HEK293 (cell line): ENCODE data around the gene CLDN6.
"Not testable (repeated sequence)": the region's sequence is repeated elsewhere in the genome, so short reads cannot be mapped to it uniquely, and the experiment has no call there.

Experiments
- CTCF ChIA-PET: fragments of 350-600 bp; formaldehyde crosslinking; extraction: SDS; loops from one replicate; lab custom pipeline; 2021; ENCODE audit warnings: antibody characterized with exemption; lab: Yijun Ruan, JAX
- POLR2A ChIA-PET: fragments of 300-600 bp; formaldehyde crosslinking; extraction: SDS; loops from one replicate; lab custom pipeline; 2020; ENCODE audit warnings: antibody characterized with exemption, inconsistent platforms; lab: Yijun Ruan, JAX
- H3K27ac ChIP-seq: fragments of 200-500 bp; sonication (Bioruptor generic); 2 replicates; pipeline ENCODE4 v1.5.1; 2014; ENCODE audit warnings: low read depth, low read length, control low read depth, inconsistent platforms; ENCODE audit errors: extremely low read depth
- H3K36me3 ChIP-seq, 2 experiments: fragments of 200-500 bp in 1 of 2; sonication (Bioruptor generic) in 1 of 2; 1 replicate in 1 of 2; 2 replicates in 1 of 2; pipeline ENCODE4 v1.5.1; 2014 to 2017; ENCODE audit warnings: inconsistent platforms in 2 of 2, low read length in 2 of 2; ENCODE audit not compliant: control insufficient read depth in 2 of 2, insufficient read depth in 1 of 2
- H3K4me1 ChIP-seq: fragments of 200-500 bp; sonication (Bioruptor generic); 2 replicates; pipeline ENCODE4 v1.5.1; 2014; ENCODE audit warnings: mild to moderate bottlenecking, low read length, inconsistent platforms; ENCODE audit not compliant: control insufficient read depth, insufficient read depth
- H3K4me3 ChIP-seq: 2 replicates; pipeline ENCODE4 v1.5.1; 2011; ENCODE audit warnings: low read depth, mild to moderate bottlenecking, control low read depth, low read length, moderate library complexity
- H3K9me3 ChIP-seq: fragments of 200-500 bp; sonication (Bioruptor generic); 2 replicates; pipeline ENCODE4 v1.5.1; 2014; ENCODE audit warnings: low read depth, low read length, inconsistent platforms; ENCODE audit not compliant: control insufficient read depth, insufficient read depth
- BCL11B ChIP-seq: fragments of 450-650 bp; formaldehyde crosslinking; IDR thresholded peaks from 2 replicates; pipeline ENCODE4 v1.5.1; 2016; ENCODE audit warnings: low read depth, missing biosample characterization, missing genetic modification characterization
- EGR2 ChIP-seq: fragments of 450-650 bp; formaldehyde crosslinking; IDR thresholded peaks from 2 replicates; pipeline ENCODE4 v1.5.1; 2016; ENCODE audit warnings: low read depth, missing biosample characterization, missing genetic modification characterization
- HOXA7 ChIP-seq: sonication (generic); formaldehyde crosslinking; IDR thresholded peaks from 2 replicates; pipeline ENCODE4 v1.8.1; 2022; ENCODE audit warnings: missing genetic modification reagents, borderline replicate concordance
- KLF1 ChIP-seq: fragments of 450-650 bp; formaldehyde crosslinking; IDR thresholded peaks from 2 replicates; pipeline ENCODE4 v1.5.1; 2016; ENCODE audit warnings: missing biosample characterization, missing genetic modification characterization
- KLF16 ChIP-seq: fragments of 450-650 bp; formaldehyde crosslinking; IDR thresholded peaks from 2 replicates; pipeline ENCODE4 v1.5.1; 2017; ENCODE audit warnings: missing biosample characterization, missing genetic modification characterization
- PRDM1 ChIP-seq: fragments of 450-650 bp; formaldehyde crosslinking; IDR thresholded peaks from 2 replicates; pipeline ENCODE4; 2016; ENCODE audit warnings: missing biosample characterization, missing genetic modification characterization
- PRDM10 ChIP-seq: fragments of 450-650 bp; formaldehyde crosslinking; IDR thresholded peaks from 2 replicates; pipeline ENCODE4 v1.5.1; 2016; ENCODE audit warnings: missing biosample characterization, missing genetic modification characterization
- TCF7L2 ChIP-seq: IDR thresholded peaks from 2 replicates; pipeline ENCODE4 v1.6.1; 2011; ENCODE audit warnings: low read depth, mild to moderate bottlenecking, inconsistent platforms, low read length, moderate library complexity, borderline replicate concordance
- ZBTB49 ChIP-seq: fragments of 450-650 bp; formaldehyde crosslinking; IDR thresholded peaks from 2 replicates; pipeline ENCODE4 v1.5.1; 2016; ENCODE audit warnings: missing biosample characterization, missing genetic modification characterization, low read depth
- ZBTB6 ChIP-seq: fragments of 450-650 bp; formaldehyde crosslinking; IDR thresholded peaks from 2 replicates; pipeline ENCODE4 v1.5.1; 2017; ENCODE audit warnings: missing biosample characterization, missing genetic modification characterization
- ZNF112 ChIP-seq: fragments of 450-650 bp; formaldehyde crosslinking; IDR thresholded peaks from 2 replicates; pipeline ENCODE4 v1.5.0; 2017; ENCODE audit warnings: missing biosample characterization, missing genetic modification characterization
- ZNF510 ChIP-seq: fragments of 450-650 bp; formaldehyde crosslinking; IDR thresholded peaks from 2 replicates; pipeline ENCODE4 v1.5.1; 2018; ENCODE audit warnings: mild to moderate bottlenecking, missing genetic modification characterization, missing biosample characterization; ENCODE audit not compliant: insufficient replicate concordance
- ZNF544 ChIP-seq: fragments of 450-650 bp; formaldehyde crosslinking; IDR thresholded peaks from 2 replicates; pipeline ENCODE4 v1.5.0; 2017; ENCODE audit warnings: missing biosample characterization, missing genetic modification characterization
- ZNF561 ChIP-seq: fragments of 450-650 bp; IDR thresholded peaks from 2 replicates; pipeline ENCODE4 v1.5.1; 2018; ENCODE audit warnings: missing biosample characterization, missing genetic modification characterization, borderline replicate concordance
- ZNF623 ChIP-seq: fragments of 450-650 bp; formaldehyde crosslinking; IDR thresholded peaks from 2 replicates; pipeline ENCODE4 v1.5.1; 2016; ENCODE audit warnings: missing biosample characterization, missing genetic modification characterization
- TF ChIP-seq, protein P1 (sequence below): fragments of 450-650 bp; formaldehyde crosslinking; IDR thresholded peaks from 2 replicates; pipeline ENCODE4 v1.5.1; 2016; ENCODE audit warnings: missing biosample characterization, missing genetic modification characterization

Gene CLDN6

GRCh38 chr16:3056336-3057180 is 38.6 kb upstream of the CLDN6 start:
- POLR2A ChIA-PET: interaction anchor here (0.6 to 1.1 kb wide), 4 partner anchors 9 to 78 kb away, joined by 3 to 9 read pairs (median 3); partner anchors contain the start of genes HCFC1R1, IL32 and ZNF213
- peaks cover 3% of the 10 kb centered on the region for H3K4me1 ChIP-seq
- H3K27ac ChIP-seq: no peak overlapping the region
- TF ChIP-seq ZBTB6 (tag by site-specific recombination) (no peak), ZNF544 (tag by site-specific recombination) (no peak), EGR2 (peak; percentile 11; the same call in 1 of the 2 replicates), ZNF623 (no peak), ZBTB49 (tag by site-specific recombination) (no peak), BCL11B (tag by site-specific recombination) (no peak), PRDM1 (tag by site-specific recombination) (peak; percentile 27; the same call in 1 of the 2 replicates), ZNF112 (tag by site-specific recombination) (no peak), KLF16 (no peak), PRDM10 (tag by site-specific recombination) (peak; percentile 39), KLF1 (no peak), ZNF510 (tag by site-specific recombination) (no peak), ZNF561 (tag by site-specific recombination) (no peak), TCF7L2 (no peak), HOXA7 (CRISPR knock-in tag) (no peak)
- TF ChIP-seq, protein P1, sequence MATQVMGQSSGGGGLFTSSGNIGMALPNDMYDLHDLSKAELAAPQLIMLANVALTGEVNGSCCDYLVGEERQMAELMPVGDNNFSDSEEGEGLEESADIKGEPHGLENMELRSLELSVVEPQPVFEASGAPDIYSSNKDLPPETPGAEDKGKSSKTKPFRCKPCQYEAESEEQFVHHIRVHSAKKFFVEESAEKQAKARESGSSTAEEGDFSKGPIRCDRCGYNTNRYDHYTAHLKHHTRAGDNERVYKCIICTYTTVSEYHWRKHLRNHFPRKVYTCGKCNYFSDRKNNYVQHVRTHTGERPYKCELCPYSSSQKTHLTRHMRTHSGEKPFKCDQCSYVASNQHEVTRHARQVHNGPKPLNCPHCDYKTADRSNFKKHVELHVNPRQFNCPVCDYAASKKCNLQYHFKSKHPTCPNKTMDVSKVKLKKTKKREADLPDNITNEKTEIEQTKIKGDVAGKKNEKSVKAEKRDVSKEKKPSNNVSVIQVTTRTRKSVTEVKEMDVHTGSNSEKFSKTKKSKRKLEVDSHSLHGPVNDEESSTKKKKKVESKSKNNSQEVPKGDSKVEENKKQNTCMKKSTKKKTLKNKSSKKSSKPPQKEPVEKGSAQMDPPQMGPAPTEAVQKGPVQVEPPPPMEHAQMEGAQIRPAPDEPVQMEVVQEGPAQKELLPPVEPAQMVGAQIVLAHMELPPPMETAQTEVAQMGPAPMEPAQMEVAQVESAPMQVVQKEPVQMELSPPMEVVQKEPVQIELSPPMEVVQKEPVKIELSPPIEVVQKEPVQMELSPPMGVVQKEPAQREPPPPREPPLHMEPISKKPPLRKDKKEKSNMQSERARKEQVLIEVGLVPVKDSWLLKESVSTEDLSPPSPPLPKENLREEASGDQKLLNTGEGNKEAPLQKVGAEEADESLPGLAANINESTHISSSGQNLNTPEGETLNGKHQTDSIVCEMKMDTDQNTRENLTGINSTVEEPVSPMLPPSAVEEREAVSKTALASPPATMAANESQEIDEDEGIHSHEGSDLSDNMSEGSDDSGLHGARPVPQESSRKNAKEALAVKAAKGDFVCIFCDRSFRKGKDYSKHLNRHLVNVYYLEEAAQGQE (tag by site-specific recombination): no peak
- H3K9me3 ChIP-seq: no peaks in the 10 kb centered on the region
- peaks cover 0 to 21% of the 10 kb centered on the region in 2 experiments; a peak in 2 of 3 replicates for H3K36me3 ChIP-seq
- H3K4me3 ChIP-seq: no peak overlapping the region
- CTCF ChIA-PET: interaction anchor here (0.8 to 5.3 kb wide), 2 partner anchors 11 to 24 kb away, joined by 3 to 39 read pairs; no protein-coding TSS in a partner anchor

GRCh38 chr16:3055734-3056115 is 37.7 kb upstream of the CLDN6 start:
- H3K9me3 ChIP-seq, H3K4me1 ChIP-seq, H3K4me3 ChIP-seq, H3K27ac ChIP-seq: not testable (repeated sequence)
- ChIA-PET POLR2A (interaction anchor here (0.6 to 1.1 kb wide), 2 partner anchors 10 to 79 kb away, joined by 3 to 9 read pairs; partner anchors contain the start of genes IL32 and ZNF213), CTCF (interaction anchor here (0.6 to 5.3 kb wide), 4 partner anchors 8 to 74 kb away, joined by 3 to 39 read pairs (median 6); no protein-coding TSS in a partner anchor)
- H3K36me3 ChIP-seq: peaks cover 0 to 21% of the 10 kb centered on the region in 2 experiments; a peak in 2 of 3 replicates
